HG02970 (cell line): Measurements from ENCODE around the gene ROBO4.

Experiments used
- ATAC-seq: cut with Tn5 transposase; IDR thresholded peaks from one replicate; pipeline ENCODE4 v1.9.1; 2021; ENCODE audit warnings: mild to moderate bottlenecking, moderate library complexity, moderate number of reproducible peaks; ENCODE audit not compliant: unreplicated experiment, low FRiP score

The ROBO4 gene

GRCh38 chr11:124920356-124920755 is 22.7 kb upstream of the ROBO4 start:
- no peak for ATAC-seq

DNA sequence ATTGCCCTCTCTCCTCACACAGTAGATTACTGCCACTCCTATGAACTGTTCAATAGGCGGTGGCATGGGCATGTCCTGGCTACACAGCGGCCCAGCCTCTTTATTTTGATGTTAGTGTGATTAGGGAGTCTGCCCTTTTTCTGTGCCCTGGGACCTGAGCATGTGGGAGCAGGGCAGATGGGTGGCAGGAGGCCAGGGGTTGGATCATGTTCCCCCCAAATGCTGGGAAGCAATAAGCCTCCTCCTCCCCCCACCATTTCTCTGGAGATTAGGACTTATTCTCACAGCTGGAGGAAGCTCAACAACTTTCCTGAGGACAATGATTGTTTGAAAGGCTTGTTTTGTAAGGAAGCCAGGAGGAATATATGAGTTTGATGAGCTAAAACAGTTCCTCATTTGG is 22.2 kb upstream of the ROBO4 start:
- ATAC-seq = no peak

DNA sequence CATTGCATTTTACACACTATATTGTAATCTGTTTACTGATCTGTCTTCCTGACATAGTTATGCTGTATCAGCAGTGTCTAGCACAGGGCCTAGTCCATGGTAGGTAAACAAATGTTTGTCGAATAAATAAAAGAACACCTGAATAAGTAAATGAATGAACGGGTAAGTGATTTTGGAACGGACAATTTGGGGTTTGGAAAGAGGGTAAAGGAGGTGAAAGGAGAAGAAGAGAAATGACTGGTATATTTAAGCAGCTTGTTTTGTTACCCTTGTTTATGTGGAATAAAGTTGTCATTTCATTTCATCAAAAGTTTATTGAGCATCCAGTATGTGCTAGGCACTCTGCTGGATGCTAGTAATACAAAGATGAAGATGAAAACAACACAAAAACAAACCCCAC is 21.3 kb upstream of the ROBO4 start, which contains the start of gene HEPN1:
Gene HEPN1 (plus strand): TSS at position 301 of the 400 bp plus-strand sequence.
- no peak for ATAC-seq

DNA sequence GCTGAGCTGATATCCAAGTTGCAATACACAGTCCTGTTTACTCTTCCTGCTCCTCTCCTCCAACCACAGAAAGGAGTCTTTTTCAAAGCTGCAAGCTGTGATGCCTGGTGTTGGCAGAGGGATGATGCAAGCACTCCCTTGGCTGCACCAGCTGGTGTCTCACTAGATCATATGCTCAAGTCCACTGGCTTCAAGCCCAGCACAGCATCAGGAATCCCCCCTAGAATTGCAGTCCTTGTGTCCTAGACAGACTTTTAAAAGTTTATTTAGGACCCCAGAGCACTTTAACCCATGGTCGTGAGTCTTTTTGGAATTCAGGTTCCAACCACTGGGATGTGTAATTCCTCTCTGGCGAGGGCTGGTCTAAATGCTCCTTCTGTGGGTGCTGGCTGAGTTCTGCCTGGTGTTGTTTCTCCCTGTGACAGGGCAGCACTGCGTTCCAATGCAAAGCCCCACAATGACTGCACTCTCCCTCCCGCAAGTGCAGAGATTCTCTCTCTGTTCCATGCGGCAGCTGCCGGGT is 19.5 kb upstream of the ROBO4 start:
- no peak for ATAC-seq

DNA sequence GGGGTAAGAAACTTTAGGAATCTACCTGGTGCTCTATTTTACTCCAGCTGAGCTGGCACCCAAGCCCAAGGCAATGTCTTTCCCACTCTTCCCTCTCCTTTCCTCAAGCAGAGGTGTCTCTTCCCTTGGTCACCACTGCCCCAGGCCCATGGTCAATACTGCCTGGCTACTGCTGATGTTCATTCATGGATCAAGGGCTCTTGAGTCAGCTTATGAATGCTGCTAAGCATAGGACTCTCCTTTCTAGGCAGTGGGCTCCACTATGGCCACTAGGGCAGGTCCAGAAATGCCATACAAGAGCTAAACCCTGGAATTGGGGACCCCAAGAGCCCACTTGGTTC is 18.7 kb upstream of the ROBO4 start:
- no peak for ATAC-seq

GRCh38 chr11:124915541-124916369 is 18.1 kb upstream of the ROBO4 start:
- ATAC-seq = no peak

DNA sequence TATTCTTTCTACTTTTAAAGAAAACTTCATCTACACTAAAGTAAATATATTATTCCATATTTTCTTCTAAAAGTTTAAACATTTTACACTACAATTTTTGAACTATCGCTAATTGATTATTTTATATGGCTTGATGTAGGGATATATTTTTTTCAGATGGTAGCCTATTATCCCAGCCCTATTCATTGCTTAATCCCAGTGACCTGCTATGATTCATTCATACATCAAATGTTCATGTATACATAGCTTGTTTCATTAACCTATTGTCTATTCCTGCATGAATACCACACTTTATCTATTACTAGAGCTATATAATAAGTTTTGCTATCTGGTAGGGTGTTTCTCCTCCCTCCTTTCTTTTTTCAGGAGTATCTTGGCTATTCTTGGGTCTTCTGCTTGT is 5.0 kb upstream of the ROBO4 start:
- ATAC-seq = no peak

DNA sequence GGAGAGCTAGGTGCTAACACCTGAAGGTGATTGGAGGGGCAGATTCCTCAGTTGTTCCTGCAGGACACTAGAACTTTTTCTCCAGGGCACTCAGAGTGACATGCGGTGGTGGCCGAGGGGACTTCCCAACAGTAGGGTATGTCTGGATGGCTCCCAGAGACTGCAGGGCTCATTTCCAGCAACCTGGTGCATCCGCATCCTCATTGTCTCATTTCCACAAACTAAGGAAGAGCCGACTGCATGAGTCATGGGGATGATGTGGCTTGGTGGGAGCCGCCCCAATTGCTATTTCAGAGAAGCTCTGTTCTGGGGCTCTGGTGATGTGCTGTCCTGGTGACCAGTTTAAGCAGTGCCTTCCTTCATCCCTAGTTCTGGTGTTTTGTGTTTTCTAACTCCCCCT is 2.8 kb upstream of the ROBO4 start:
- ATAC-seq = no peak

DNA sequence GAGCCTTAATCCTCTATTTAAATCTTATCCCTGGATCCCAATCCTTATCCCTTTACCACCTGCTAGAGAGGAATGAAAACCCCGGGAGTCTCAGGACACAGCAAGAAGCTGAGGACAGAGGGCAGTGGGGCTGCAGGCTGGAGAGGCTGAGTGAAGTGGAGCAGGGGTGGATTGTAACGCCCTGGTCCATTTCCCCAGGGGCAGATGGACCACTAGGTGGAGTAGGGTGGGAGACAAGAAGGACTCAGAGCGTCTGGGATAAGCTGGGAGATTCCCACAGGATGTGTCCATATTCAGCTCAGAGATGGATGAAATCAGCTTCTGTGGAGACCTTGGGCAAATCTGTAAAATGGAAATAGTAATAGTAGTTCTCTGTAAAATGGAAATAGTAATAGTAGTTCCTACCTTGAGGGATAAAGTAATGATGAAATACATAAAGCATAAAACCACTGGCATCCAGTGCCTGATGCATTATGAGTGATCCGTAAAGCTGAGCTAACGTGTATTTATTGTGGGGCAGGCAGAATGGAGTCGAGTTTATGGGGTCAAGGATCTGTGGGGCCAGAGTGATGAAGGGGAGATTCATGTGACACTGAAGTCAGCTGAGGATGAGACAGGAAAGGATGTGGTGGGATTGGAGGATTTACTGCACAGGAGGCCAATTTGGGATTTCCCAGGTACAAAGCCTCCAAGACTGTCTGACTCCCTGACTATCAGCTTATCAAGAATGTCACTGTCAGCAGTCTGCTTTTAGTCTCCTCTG is 1.9 kb upstream of the ROBO4 start:
- ATAC-seq = no peak

DNA sequence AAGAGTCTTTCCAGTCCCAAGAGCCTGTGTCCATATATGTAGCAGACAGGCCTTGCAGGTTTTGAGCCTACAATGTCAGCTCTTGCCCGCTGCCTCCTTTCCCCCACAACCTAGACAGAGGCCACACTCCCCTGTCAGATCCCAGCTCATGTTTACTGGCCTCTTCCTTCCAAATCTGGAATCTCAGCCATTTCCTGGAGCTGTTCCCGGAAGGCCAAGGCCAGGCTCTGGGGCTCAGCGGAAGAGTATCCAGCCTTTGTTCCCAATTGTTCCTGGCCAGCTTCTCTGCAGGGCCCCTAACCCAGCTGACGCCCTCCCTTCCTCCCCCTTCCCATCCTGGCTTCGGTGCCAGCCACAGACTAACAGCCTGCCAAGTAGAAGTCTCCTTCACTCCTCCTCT is 1.0 kb upstream of the ROBO4 start:
- ATAC-seq = no peak

DNA sequence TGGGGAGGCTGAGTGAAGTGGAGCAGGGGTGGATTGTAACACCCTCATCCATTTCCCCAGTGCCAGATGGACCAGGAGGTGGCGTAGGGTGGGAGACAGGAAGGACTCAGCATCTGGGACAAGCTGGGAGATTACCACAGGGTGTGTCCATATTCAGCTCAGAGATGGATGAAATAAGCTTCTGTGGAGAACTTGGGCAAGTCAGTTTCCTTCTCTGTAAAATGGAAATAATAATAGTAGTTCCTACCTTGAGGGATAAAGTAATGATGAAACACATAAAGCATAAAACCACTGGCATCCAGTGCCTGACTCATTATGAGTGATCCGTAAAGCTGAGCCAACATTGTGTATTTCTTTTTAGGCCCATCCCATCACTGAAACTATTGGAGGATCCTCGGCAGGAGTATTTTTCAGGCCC is 607 bp upstream of the ROBO4 start:
- no peak for ATAC-seq

DNA sequence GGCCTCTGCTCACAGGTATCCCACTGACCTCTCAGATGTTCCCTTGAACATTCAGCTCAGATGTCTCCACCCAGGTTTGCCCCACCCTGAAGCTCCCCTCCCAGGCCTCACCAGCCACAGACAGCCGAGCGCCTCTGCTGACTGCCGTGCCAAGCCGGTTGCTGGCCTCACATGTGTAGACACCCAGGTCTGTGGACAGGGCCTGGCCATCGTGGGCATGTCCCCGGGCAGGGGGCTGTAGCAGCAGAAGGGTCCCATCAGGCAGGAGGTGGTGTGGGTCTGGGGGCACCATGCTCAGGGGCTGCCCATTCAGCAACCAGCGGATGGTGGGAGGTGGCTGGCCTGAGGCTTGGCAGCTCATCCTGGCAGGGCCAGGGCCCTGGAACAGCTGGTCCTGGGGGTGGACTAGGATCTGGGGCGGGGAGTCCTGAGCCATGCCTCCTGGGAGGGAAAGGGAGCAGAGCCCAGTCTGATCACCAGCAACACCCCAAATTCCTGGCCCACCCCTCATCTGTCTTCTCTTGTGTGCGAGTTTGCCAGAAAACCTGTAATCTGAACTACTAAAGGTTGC is 759 bp downstream of the ROBO4 start:
- no peak for ATAC-seq

- no peak for ATAC-seq
These were observed 1.5 kb downstream of the ROBO4 start for GRCh38 chr11:124896071-124896750.

- no peak for ATAC-seq
These were observed 2.1 kb downstream of the ROBO4 start for GRCh38 chr11:124895471-124895971.

DNA sequence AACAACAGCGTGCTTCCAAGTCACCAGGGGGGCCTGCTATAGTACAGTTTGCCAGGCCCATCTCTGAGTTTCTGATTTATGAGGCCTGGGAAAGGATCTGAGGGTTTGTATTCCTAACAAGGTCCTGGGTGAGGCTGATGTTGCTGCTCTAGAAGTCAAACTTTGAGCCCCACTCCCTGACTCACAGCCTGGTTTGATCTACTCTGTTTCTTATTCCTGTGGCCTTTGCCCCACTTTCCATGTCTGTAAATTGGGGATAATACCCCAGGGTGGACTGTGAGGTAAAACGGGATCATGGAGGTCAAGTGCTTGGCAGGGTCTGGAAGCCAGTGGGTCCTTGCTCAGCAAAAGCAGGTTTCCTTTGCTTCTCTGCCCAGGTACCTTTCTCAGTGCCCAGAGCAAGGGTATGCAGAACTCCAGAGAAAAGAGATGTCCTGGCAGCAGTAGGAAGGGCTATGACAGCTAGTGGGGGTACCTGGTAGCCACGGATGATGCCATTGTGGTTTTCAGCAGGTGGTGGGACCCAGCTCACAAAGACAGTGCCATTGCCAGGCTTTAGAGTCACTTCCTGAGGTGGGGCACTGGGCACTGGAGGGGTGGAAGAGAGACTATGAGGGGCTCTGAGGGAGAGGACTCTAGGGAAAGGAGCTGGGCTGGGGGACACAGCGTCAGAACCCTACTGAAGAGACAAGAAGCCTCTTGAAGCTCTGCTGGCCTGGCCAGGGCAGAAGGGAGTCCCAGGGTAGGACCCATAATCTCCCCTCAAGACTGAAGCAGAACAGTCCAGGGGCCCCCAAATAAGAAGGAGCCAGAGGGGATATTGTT is 2.8 kb downstream of the ROBO4 start:
- ATAC-seq = no peak

- no peak for ATAC-seq
These were observed 3.8 kb downstream of the ROBO4 start for GRCh38 chr11:124893781-124894401.

- no peak for ATAC-seq
These were observed 4.8 kb downstream of the ROBO4 start for GRCh38 chr11:124892750-124893454.

GRCh38 chr11:124892146-124892545 is 5.5 kb downstream of the ROBO4 start:
- ATAC-seq = no peak
